BLaER1 treated with 17β-estradiol and CSF1 and Interleukin-3, amounts not matched to agents 10 nM and 100 nM (cell line): ENCODE data around the gene RELL1.
A peak's percentile ranks its signal among the peaks of the same experiment; 100 is the strongest.

Experiments used
- H3K27ac ChIP-seq, 11 experiments: shearing (Covaris generic); formaldehyde crosslinking; 2 replicates each; pipeline ENCODE4 v1.8.1; 2022
- H3K27me3 ChIP-seq, 11 experiments: shearing (Covaris generic); formaldehyde crosslinking; 2 replicates each; pipeline ENCODE4 v1.8.1; 2022
- H3K36me3 ChIP-seq, 11 experiments: shearing (Covaris generic); formaldehyde crosslinking; 2 replicates each; pipeline ENCODE4 v1.8.1; 2022
- H3K4me1 ChIP-seq, 10 experiments: shearing (Covaris generic); formaldehyde crosslinking; 2 replicates each; pipeline ENCODE4 v1.8.1; 2022
- H3K4me2 ChIP-seq, 11 experiments: shearing (Covaris generic); formaldehyde crosslinking; 2 replicates each; pipeline ENCODE4 v1.8.1; 2022
- H3K4me3 ChIP-seq, 10 experiments: shearing (Covaris generic); formaldehyde crosslinking; 2 replicates each; pipeline ENCODE4 v1.8.1; 2022
- H3K9ac ChIP-seq, 11 experiments: shearing (Covaris generic); formaldehyde crosslinking; 2 replicates each; pipeline ENCODE4 v1.8.1; 2022
- H3K9me3 ChIP-seq, 11 experiments: shearing (Covaris generic); formaldehyde crosslinking; replicated peaks in 1 of 11; 2 replicates each; pipeline ENCODE4 v1.8.1; 2022
- H4K20me1 ChIP-seq, 11 experiments: shearing (Covaris generic); formaldehyde crosslinking; 2 replicates each; pipeline ENCODE4 v1.8.1; 2022
- Cebpa-rat ChIP-seq, 11 experiments: shearing (Covaris generic); IDR thresholded peaks; 2 replicates each; pipeline ENCODE4 v1.8.1; 2022

RELL1 gene

GRCh38 chr4:37653601-37654000, 32.6 kb downstream of the RELL1 start:
- H3K4me3 ChIP-seq, result no peak overlapping the region
- H3K4me2 ChIP-seq, result 0 out of 22 replicates have a peak overlapping the region, but pooled peaks of 2 of the 11 experiments have one; percentile 2 to 7
- peaks cover 17 to 88% (median 34%) of the 10 kb centered on the region in 11 experiments; a peak in 21 of 22 replicates for H3K36me3 ChIP-seq
- H4K20me1 ChIP-seq, result peaks cover 0 to 69% (median 4%) of the 10 kb centered on the region in 11 experiments; a peak in 8 of 22 replicates
- peaks cover 29 to 51% (median 46%) of the 10 kb centered on the region in 11 experiments for H3K9me3 ChIP-seq
- H3K27ac ChIP-seq, result no peak overlapping the region
- H3K9ac ChIP-seq, result no peak overlapping the region
- H3K4me1 ChIP-seq, result peaks cover 0 to 32% (median 0%) of the 10 kb centered on the region in 10 experiments; a peak in 6 of 20 replicates
- H3K27me3 ChIP-seq, result no peaks in the 10 kb centered on the region
- no peak for TF ChIP-seq Cebpa-rat (IDR thresholded peaks at IDR 0.05)

GRCh38 chr4:37652747-37653527, 33.2 kb downstream of the RELL1 start:
- Histone ChIP-seq H3K27ac (no peak overlapping the region), H3K9me3 (peaks cover 27 to 48% (median 43%) of the 10 kb centered on the region in 11 experiments), H3K36me3 (peaks cover 21 to 90% (median 34%) of the 10 kb centered on the region in 11 experiments; a peak in 21 of 22 replicates), H3K4me1 (peaks cover 0 to 39% (median 5%) of the 10 kb centered on the region in 10 experiments; a peak in 10 of 20 replicates), H3K9ac (no peak overlapping the region), H4K20me1 (peaks cover 0 to 69% (median 4%) of the 10 kb centered on the region in 11 experiments; a peak in 8 of 22 replicates), H3K4me3 (no peak overlapping the region), H3K27me3 (no peaks in the 10 kb centered on the region), H3K4me2 (0 out of 22 replicates have a peak overlapping the region, but pooled peaks of 1 of the 11 experiments have one; percentile 7)
- TF ChIP-seq Cebpa-rat (IDR thresholded peaks at IDR 0.05), result no peak

DNA sequence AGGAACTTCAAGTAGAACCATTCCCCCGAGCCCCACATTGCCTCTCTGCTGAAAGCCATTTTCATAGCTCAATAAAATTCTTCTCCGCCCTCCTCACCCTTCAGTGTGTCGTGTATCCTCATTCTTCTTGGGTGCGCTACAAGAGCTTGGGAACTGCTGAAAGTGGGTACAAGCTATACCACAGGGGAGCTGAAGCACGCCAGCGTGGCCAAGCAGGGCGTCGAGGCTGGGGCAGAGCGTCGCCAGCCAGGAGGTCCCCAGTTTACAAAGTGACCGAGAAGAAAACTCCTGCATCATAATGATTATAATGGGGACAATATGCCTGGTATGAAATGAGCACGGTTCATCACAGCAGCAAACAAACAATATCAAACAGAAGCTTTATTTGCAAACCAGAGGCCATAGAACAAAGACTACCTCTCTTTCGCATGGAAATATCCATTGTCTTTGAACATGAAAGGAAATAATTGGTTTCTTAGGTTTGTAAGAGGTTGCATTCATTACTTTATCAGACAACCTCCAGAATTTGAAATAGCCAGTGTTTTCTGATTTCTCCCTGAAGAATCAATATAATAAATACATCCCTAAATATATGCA, 34.3 kb downstream of the RELL1 start:
- Histone ChIP-seq H3K9me3 (peaks cover 16 to 37% (median 33%) of the 10 kb centered on the region in 11 experiments), H3K4me1 (peaks cover 0 to 44% (median 8%) of the 10 kb centered on the region in 10 experiments; a peak in 10 of 20 replicates), H3K36me3 (peaks cover 25 to 90% (median 31%) of the 10 kb centered on the region in 11 experiments), H3K4me3 (no peak overlapping the region), H4K20me1 (peaks cover 0 to 78% (median 4%) of the 10 kb centered on the region in 11 experiments; a peak in 7 of 22 replicates), H3K27ac (no peak overlapping the region), H3K9ac (no peak overlapping the region), H3K27me3 (no peaks in the 10 kb centered on the region), H3K4me2 (no peak overlapping the region)
- TF ChIP-seq Cebpa-rat (IDR thresholded peaks at IDR 0.05), result no peak

- Histone ChIP-seq H3K4me3 (no peak overlapping the region), H3K4me1 (peaks cover 0 to 44% (median 8%) of the 10 kb centered on the region in 10 experiments; a peak in 10 of 20 replicates), H3K9ac (no peak overlapping the region), H3K27ac (no peak overlapping the region), H3K4me2 (peak overlapping the region in 1 of 11 experiments; percentile 24; a peak in 1 of 22 replicates), H4K20me1 (peaks cover 0 to 75% (median 4%) of the 10 kb centered on the region in 11 experiments; a peak in 7 of 22 replicates), H3K27me3 (no peaks in the 10 kb centered on the region), H3K9me3 (peaks cover 4 to 23% (median 20%) of the 10 kb centered on the region in 11 experiments; a peak in 21 of 22 replicates), H3K36me3 (peaks cover 27 to 90% (median 33%) of the 10 kb centered on the region in 11 experiments)
- TF ChIP-seq Cebpa-rat (IDR thresholded peaks at IDR 0.05), result no peak
Measured at GRCh38 chr4:37650481-37650880, 35.7 kb downstream of the RELL1 start.

DNA sequence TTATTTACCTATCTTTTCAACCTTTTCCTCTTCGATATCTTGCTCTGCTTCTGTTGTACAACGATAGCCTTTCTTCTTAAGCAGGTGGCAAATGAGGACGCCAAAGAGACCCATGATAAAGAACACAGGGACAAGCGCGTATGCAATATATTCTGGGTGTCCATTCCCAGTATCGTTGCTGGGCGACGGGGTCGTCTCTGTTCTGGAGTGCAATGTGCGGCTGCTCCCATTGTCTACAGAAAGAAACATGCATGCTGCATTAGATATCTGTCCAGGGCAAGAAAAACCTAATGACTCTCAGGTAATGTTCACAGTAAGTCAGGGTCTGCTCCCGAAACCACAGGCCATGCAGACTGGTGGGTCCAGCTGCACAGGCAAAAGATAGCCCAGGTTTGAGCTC, 36.9 kb downstream of the RELL1 start:
- H3K4me1 ChIP-seq, result peaks cover 0 to 44% (median 8%) of the 10 kb centered on the region in 10 experiments; a peak in 10 of 20 replicates
- H3K27ac ChIP-seq, result no peak overlapping the region
- peaks cover 20 to 89% (median 30%) of the 10 kb centered on the region in 11 experiments for H3K36me3 ChIP-seq
- TF ChIP-seq Cebpa-rat (IDR thresholded peaks at IDR 0.05), result no peak
- no peak overlapping the region for H3K9ac ChIP-seq
- peaks cover 0 to 81% (median 4%) of the 10 kb centered on the region in 11 experiments; a peak in 7 of 22 replicates for H4K20me1 ChIP-seq
- H3K4me3 ChIP-seq, result no peak overlapping the region
- H3K4me2 ChIP-seq, result no peak overlapping the region
- peaks cover 0 to 13% (median 9%) of the 10 kb centered on the region in 11 experiments; a peak in 16 of 22 replicates for H3K9me3 ChIP-seq
- no peaks in the 10 kb centered on the region for H3K27me3 ChIP-seq

GRCh38 chr4:37648084-37648817, 37.9 kb downstream of the RELL1 start:
- H3K4me3 ChIP-seq, result no peak overlapping the region
- peaks cover 0 to 86% (median 4%) of the 10 kb centered on the region in 11 experiments; a peak in 7 of 22 replicates for H4K20me1 ChIP-seq
- TF ChIP-seq Cebpa-rat (IDR thresholded peaks at IDR 0.05), result no peak
- H3K9me3 ChIP-seq, result peaks cover 0 to 3% (median 0%) of the 10 kb centered on the region in 11 experiments; a peak in 3 of 22 replicates
- peaks cover 20 to 89% (median 34%) of the 10 kb centered on the region in 11 experiments for H3K36me3 ChIP-seq
- peak overlapping the region in 5 of 11 experiments; percentile 41 to 56 (median 53); a peak in 10 of 22 replicates for H3K4me2 ChIP-seq
- no peak overlapping the region for H3K27ac ChIP-seq
- H3K9ac ChIP-seq, result no peak overlapping the region
- no peaks in the 10 kb centered on the region for H3K27me3 ChIP-seq
- H3K4me1 ChIP-seq, result peaks cover 0 to 38% (median 8%) of the 10 kb centered on the region in 10 experiments; a peak in 10 of 20 replicates

- peaks cover 0 to 81% (median 4%) of the 10 kb centered on the region in 11 experiments; a peak in 6 of 22 replicates for H4K20me1 ChIP-seq
- H3K9me3 ChIP-seq, result no peaks in the 10 kb centered on the region
- no peaks in the 10 kb centered on the region for H3K27me3 ChIP-seq
- no peak overlapping the region for H3K27ac ChIP-seq
- no peak overlapping the region for H3K4me3 ChIP-seq
- H3K36me3 ChIP-seq, result peaks cover 20 to 87% (median 34%) of the 10 kb centered on the region in 11 experiments
- no peak for TF ChIP-seq Cebpa-rat (IDR thresholded peaks at IDR 0.05)
- H3K4me2 ChIP-seq, result no peak overlapping the region
- H3K4me1 ChIP-seq, result peaks cover 0 to 36% (median 8%) of the 10 kb centered on the region in 10 experiments; a peak in 10 of 20 replicates
- H3K9ac ChIP-seq, result no peak overlapping the region
Measured at GRCh38 chr4:37646247-37646646, 39.9 kb downstream of the RELL1 start.

GRCh38 chr4:37645736-37646135, 40.4 kb downstream of the RELL1 start:
- Histone ChIP-seq H4K20me1 (peaks cover 0 to 78% (median 4%) of the 10 kb centered on the region in 11 experiments; a peak in 6 of 22 replicates), H3K4me3 (no peak overlapping the region), H3K4me2 (no peak overlapping the region), H3K9me3 (no peaks in the 10 kb centered on the region), H3K36me3 (peaks cover 20 to 91% (median 34%) of the 10 kb centered on the region in 11 experiments), H3K9ac (no peak overlapping the region), H3K27me3 (no peaks in the 10 kb centered on the region), H3K27ac (no peak overlapping the region), H3K4me1 (peaks cover 0 to 31% (median 8%) of the 10 kb centered on the region in 10 experiments; a peak in 10 of 20 replicates)
- no peak for TF ChIP-seq Cebpa-rat (IDR thresholded peaks at IDR 0.05)
